Posterior cingulate gyrus (tissue), 11 donors: Measurements from ENCODE around the gene GSE1.

ENCODE experiments used
- DNase-seq, 10 donors: peaks; one replicate each; pipeline versions ENCODE4 v3.0.0 to v3.0.0-alpha.2; 2020 to 2021; ENCODE audit warnings: mixed read lengths in 3 of 10
- intact Hi-C: fragments of 100-400 bp; cut with DNase I; formaldehyde crosslinking; loops from one replicate; pipeline ENCODE4 v1.15.1; 2023

GSE1 gene

GRCh38 chr16:85709766-85710585, 96.9 kb downstream of the GSE1 start:
- intact Hi-C loops, result loop anchor here (10.0 kb wide), 1 partner anchor 435 kb away; no protein-coding TSS in a partner anchor
- no peak for DNase-seq

GRCh38 chr16:85710732-85711131, 97.6 kb downstream of the GSE1 start:
- no peak for DNase-seq
- intact Hi-C loops, result loop anchor here (10.0 kb wide), 1 partner anchor 436 kb away; no protein-coding TSS in a partner anchor

- DNase-seq, result no peak
- intact Hi-C loops, result loop anchor here (10.0 kb wide), 1 partner anchor 437 kb away; no protein-coding TSS in a partner anchor
These were observed 99.0 kb downstream of the GSE1 start for GRCh38 chr16:85711982-85712587.

- no peak for DNase-seq
- intact Hi-C loops, result loop anchor here (10.0 kb wide), 1 partner anchor 438 kb away; no protein-coding TSS in a partner anchor
These were observed 99.7 kb downstream of the GSE1 start for GRCh38 chr16:85712801-85713200.

- intact Hi-C loops, result loop anchor here (10.0 kb wide), 1 partner anchor 441 kb away; no protein-coding TSS in a partner anchor
- peak in 2 of 10 donors; percentile 17 for DNase-seq
These were observed 102.3 kb downstream of the GSE1 start for GRCh38 chr16:85715169-85716021.

GRCh38 chr16:85716022-85716679, 103.0 kb downstream of the GSE1 start:
- intact Hi-C loops, result loop anchor here (10.0 kb wide), 1 partner anchor 441 kb away; no protein-coding TSS in a partner anchor
- DNase-seq, result no peak

GRCh38 chr16:85716680-85717038, 103.5 kb downstream of the GSE1 start:
- DNase-seq, result peak in 2 of 10 donors; percentile 20 to 40
- intact Hi-C loops, result loop anchor here (10.0 kb wide), 1 partner anchor 442 kb away; no protein-coding TSS in a partner anchor

- intact Hi-C loops, result loop anchor here (1.0 to 10.0 kb wide), 3 partner anchors 58 to 471 kb away; no protein-coding TSS in a partner anchor
- DNase-seq, result peak in 8 of 10 donors; percentile 49 to 91 (median 69)
These were observed 104.5 kb downstream of the GSE1 start for GRCh38 chr16:85717393-85718152.

GRCh38 chr16:85718153-85718477, 105.0 kb downstream of the GSE1 start:
- intact Hi-C loops, result loop anchor here (1.0 to 10.0 kb wide), 3 partner anchors 59 to 471 kb away; no protein-coding TSS in a partner anchor
- no peak for DNase-seq

GRCh38 chr16:85718682-85719081, 105.6 kb downstream of the GSE1 start:
- no peak for DNase-seq
- intact Hi-C loops, result loop anchor here (1.0 to 10.0 kb wide), 3 partner anchors 59 to 472 kb away; no protein-coding TSS in a partner anchor

GRCh38 chr16:85719605-85720301, 106.6 kb downstream of the GSE1 start:
- intact Hi-C loops, result loop anchor here (2.0 to 10.0 kb wide), 2 partner anchors 445 to 473 kb away; no protein-coding TSS in a partner anchor
- no peak for DNase-seq

GRCh38 chr16:85720302-85720637, 107.1 kb downstream of the GSE1 start:
- intact Hi-C loops, result no loop called here
- no peak for DNase-seq

- peak in 2 of 10 donors; percentile 43 to 81 for DNase-seq
- intact Hi-C loops, result no loop called here
These were observed 109.2 kb downstream of the GSE1 start for GRCh38 chr16:85722128-85722893.

GRCh38 chr16:85724126-85724879, 111.2 kb downstream of the GSE1 start:
- DNase-seq, result no peak
- intact Hi-C loops, result no loop called here

- no peak for DNase-seq
- intact Hi-C loops, result no loop called here
These were observed 111.8 kb downstream of the GSE1 start for GRCh38 chr16:85724936-85725335.
